ENCODE measurements around the gene STK32C. TPM values are rescaled to one million over a fixed set of nuclear protein-coding genes. Genes with fewer than 3 reads are reported as not detected.

Gene STK32C
- total RNA-seq, 1 donor from 2014 or later, result 13.6 TPM

DNA sequence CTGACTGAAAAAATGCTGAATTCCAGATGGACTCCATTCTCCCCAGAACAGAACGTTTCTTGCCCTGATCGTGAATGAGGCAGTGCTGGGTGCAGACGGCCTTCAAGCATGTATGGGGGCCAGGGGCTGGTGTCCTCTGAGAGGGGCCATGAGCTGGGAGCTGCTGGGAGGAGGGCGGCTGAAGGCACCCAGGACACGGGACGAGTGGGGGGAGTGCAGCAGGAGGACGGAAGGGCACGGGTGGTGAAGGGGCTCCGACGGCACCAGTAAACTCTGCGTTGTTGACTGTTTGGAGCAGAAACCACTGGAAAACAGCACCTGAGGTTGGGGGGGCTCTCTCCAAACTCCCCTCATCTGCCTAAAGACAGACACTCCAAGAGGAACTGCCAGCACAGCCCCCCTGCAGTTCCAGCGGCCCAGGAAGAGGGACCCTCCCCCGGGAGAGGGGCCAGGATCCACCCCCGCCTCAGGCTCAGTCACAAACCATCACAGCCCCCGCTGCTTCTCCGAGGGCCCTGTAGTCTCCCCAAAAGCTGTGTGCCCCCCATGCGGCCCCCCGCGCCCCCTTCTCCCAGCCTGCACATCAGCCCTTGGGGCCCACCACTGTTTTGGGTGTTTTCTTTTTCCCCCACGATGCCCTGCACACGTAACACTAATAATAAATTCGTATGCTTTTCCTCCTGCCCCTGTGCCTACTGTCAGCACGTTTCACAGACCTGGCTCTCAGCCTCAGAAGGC lies 65.5 kb downstream of the STK32C start:
- no peak for FAIRE-seq
- no peak overlapping the region for H3K4me2 ChIP-seq (ENCODE audit: low read length)
- H3K4me1 Mint-ChIP-seq (ENCODE audit: low read depth, unreplicated experiment), result peaks cover 9% of the 10 kb centered on the region
- no peak for DNase-seq (ENCODE audit: low read depth)
- H3K36me3 ChIP-seq (ENCODE audit: insufficient read depth, low read length), result no peaks in the 10 kb centered on the region
- H3K9me3 Mint-ChIP-seq (ENCODE audit: unreplicated experiment), result no peaks in the 10 kb centered on the region
- H3K27ac Mint-ChIP-seq (ENCODE audit: unreplicated experiment), result no peak overlapping the region
- H3K79me2 ChIP-seq (ENCODE audit: insufficient read depth, low read length), result no peaks in the 10 kb centered on the region
- H2AFZ ChIP-seq (ENCODE audit: low read depth, low read length), result no peak overlapping the region
- no peak overlapping the region for H3K9ac ChIP-seq (ENCODE audit: low read length)
- peaks cover 14% of the 10 kb centered on the region for H3K27me3 Mint-ChIP-seq (ENCODE audit: low read depth, unreplicated experiment)
- H3K4me1 ChIP-seq (ENCODE audit: insufficient read depth, low read length), result no peaks in the 10 kb centered on the region
- H3K36me3 Mint-ChIP-seq (ENCODE audit: low read depth, unreplicated experiment), result peaks cover 16% of the 10 kb centered on the region
- H3K27ac ChIP-seq (ENCODE audit: low read depth, low read length), result no peak overlapping the region
- H4K20me1 ChIP-seq (ENCODE audit: insufficient read depth, low read length), result no peaks in the 10 kb centered on the region
- H3K9me3 ChIP-seq (ENCODE audit: insufficient read depth, low read depth, low read length), result no peaks in the 10 kb centered on the region
- no peak overlapping the region for H3K4me3 Mint-ChIP-seq (ENCODE audit: unreplicated experiment)
- no peaks in the 10 kb centered on the region for H3K27me3 ChIP-seq (ENCODE audit: insufficient read depth, low read length)
- TF ChIP-seq, protein P1, sequence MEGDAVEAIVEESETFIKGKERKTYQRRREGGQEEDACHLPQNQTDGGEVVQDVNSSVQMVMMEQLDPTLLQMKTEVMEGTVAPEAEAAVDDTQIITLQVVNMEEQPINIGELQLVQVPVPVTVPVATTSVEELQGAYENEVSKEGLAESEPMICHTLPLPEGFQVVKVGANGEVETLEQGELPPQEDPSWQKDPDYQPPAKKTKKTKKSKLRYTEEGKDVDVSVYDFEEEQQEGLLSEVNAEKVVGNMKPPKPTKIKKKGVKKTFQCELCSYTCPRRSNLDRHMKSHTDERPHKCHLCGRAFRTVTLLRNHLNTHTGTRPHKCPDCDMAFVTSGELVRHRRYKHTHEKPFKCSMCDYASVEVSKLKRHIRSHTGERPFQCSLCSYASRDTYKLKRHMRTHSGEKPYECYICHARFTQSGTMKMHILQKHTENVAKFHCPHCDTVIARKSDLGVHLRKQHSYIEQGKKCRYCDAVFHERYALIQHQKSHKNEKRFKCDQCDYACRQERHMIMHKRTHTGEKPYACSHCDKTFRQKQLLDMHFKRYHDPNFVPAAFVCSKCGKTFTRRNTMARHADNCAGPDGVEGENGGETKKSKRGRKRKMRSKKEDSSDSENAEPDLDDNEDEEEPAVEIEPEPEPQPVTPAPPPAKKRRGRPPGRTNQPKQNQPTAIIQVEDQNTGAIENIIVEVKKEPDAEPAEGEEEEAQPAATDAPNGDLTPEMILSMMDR (IDR thresholded peaks at IDR 0.05; ENCODE audit: insufficient read depth, low read depth, low read length), result no peak
- no peak for TF ChIP-seq EZH2 (IDR thresholded peaks at IDR 0.05; ENCODE audit: insufficient read depth, low read length)
- H3K4me3 ChIP-seq (ENCODE audit: insufficient read depth, low read depth, low read length), result no peak overlapping the region

DNA sequence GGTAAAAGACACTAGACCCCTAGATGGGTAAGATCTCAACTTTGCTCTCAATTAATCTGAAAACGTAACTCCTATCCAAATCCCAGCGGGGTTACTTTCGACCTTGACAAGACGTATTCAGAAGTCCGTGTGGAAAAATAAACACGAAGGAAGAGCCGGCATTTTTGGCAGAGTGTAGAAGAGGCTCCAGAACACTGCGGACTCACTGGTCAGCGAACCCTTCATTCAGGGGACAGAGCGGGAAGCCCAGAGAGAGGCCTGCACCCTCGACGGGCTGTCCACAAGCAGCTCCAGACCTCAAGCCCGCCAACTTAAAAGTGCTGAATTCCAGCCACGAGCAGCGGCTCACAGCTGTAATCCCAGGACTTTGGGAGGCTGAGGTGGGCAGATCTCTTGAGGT lies 66.3 kb downstream of the STK32C start:
- peak overlapping the region; percentile 34 for H3K27ac Mint-ChIP-seq (ENCODE audit: unreplicated experiment)
- no peak for TF ChIP-seq EZH2 (IDR thresholded peaks at IDR 0.05; ENCODE audit: insufficient read depth, low read length)
- TF ChIP-seq, protein P1 (IDR thresholded peaks at IDR 0.05; ENCODE audit: insufficient read depth, low read depth, low read length), result no peak

DNA sequence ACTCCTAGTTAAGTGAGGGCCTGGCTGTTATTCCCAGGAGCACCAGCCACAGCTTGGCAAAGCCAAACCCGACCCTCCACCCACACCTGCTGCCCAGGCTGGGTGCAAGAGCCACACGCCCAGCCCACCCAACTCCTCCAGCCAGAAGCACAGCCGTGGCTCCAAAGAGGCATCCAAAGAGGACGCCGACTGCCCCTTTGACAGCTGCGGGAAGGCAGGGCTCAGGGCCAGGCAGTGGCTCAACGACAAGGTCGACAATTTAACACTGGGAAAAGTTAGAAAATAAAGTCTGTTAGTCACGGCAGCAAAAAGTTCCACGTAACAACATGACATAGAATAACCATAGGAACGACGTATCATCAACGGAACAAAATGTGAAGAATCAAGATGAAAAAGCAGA lies 66.7 kb downstream of the STK32C start:
- Histone ChIP-seq H3K4me2 (ENCODE audit: low read length) (no peak overlapping the region), H3K36me3 (ENCODE audit: insufficient read depth, low read length) (no peaks in the 10 kb centered on the region), H3K79me2 (ENCODE audit: insufficient read depth, low read length) (no peaks in the 10 kb centered on the region), H3K9ac (ENCODE audit: low read length) (no peak overlapping the region), H3K9me3 (ENCODE audit: insufficient read depth, low read depth, low read length) (no peaks in the 10 kb centered on the region), H3K27me3 (ENCODE audit: insufficient read depth, low read length) (no peaks in the 10 kb centered on the region), H3K4me1 (ENCODE audit: insufficient read depth, low read length) (no peaks in the 10 kb centered on the region), H2AFZ (ENCODE audit: low read depth, low read length) (no peak overlapping the region), H3K27ac (ENCODE audit: low read depth, low read length) (no peak overlapping the region), H4K20me1 (ENCODE audit: insufficient read depth, low read length) (no peaks in the 10 kb centered on the region), H3K4me3 (ENCODE audit: insufficient read depth, low read depth, low read length) (no peak overlapping the region)
- TF ChIP-seq, protein P1 (IDR thresholded peaks at IDR 0.05; ENCODE audit: insufficient read depth, low read depth, low read length), result no peak
- TF ChIP-seq EZH2 (IDR thresholded peaks at IDR 0.05; ENCODE audit: insufficient read depth, low read length), result no peak
- Mint-ChIP-seq H3K27me3 (ENCODE audit: low read depth, unreplicated experiment) (peaks cover 10% of the 10 kb centered on the region), H3K9me3 (ENCODE audit: unreplicated experiment) (no peaks in the 10 kb centered on the region), H3K4me3 (ENCODE audit: unreplicated experiment) (no peak overlapping the region), H3K27ac (ENCODE audit: unreplicated experiment) (no peak overlapping the region), H3K4me1 (ENCODE audit: low read depth, unreplicated experiment) (peaks cover 9% of the 10 kb centered on the region), H3K36me3 (ENCODE audit: low read depth, unreplicated experiment) (peaks cover 16% of the 10 kb centered on the region)
- no peak for FAIRE-seq
- DNase-seq (ENCODE audit: low read depth), result no peak

More for the DNA sequence above, 66.3 kb downstream of the STK32C start:
- no peak overlapping the region for H3K27ac ChIP-seq (ENCODE audit: low read depth, low read length)
- H3K36me3 Mint-ChIP-seq (ENCODE audit: low read depth, unreplicated experiment), result peaks cover 16% of the 10 kb centered on the region
- no peaks in the 10 kb centered on the region for H3K27me3 ChIP-seq (ENCODE audit: insufficient read depth, low read length)
- FAIRE-seq, result no peak
- no peak overlapping the region for H3K4me2 ChIP-seq (ENCODE audit: low read length)
- H3K36me3 ChIP-seq (ENCODE audit: insufficient read depth, low read length), result no peaks in the 10 kb centered on the region
- H3K4me1 ChIP-seq (ENCODE audit: insufficient read depth, low read length), result no peaks in the 10 kb centered on the region
- no peaks in the 10 kb centered on the region for H3K9me3 ChIP-seq (ENCODE audit: insufficient read depth, low read depth, low read length)
- no peaks in the 10 kb centered on the region for H3K79me2 ChIP-seq (ENCODE audit: insufficient read depth, low read length)
- no peak overlapping the region for H3K4me3 ChIP-seq (ENCODE audit: insufficient read depth, low read depth, low read length)
- no peak overlapping the region for H3K9ac ChIP-seq (ENCODE audit: low read length)
- H3K27me3 Mint-ChIP-seq (ENCODE audit: low read depth, unreplicated experiment), result peaks cover 10% of the 10 kb centered on the region
- no peak overlapping the region for H3K4me3 Mint-ChIP-seq (ENCODE audit: unreplicated experiment)
- peaks cover 9% of the 10 kb centered on the region for H3K4me1 Mint-ChIP-seq (ENCODE audit: low read depth, unreplicated experiment)
- no peak for DNase-seq (ENCODE audit: low read depth)
- no peaks in the 10 kb centered on the region for H4K20me1 ChIP-seq (ENCODE audit: insufficient read depth, low read length)
- H3K9me3 Mint-ChIP-seq (ENCODE audit: unreplicated experiment), result no peaks in the 10 kb centered on the region
- no peak overlapping the region for H2AFZ ChIP-seq (ENCODE audit: low read depth, low read length)
